Thoracic aorta (tissue), 2 donors: Measurements from ENCODE around the gene IL15RA. TPM values are rescaled to one million over a fixed set of nuclear protein-coding genes. Genes with fewer than 3 reads are reported as not detected.
A peak's percentile ranks its signal among the peaks of the same experiment; 100 is the strongest.
"Not testable (repeated sequence)": the region's sequence is repeated elsewhere in the genome, so short reads cannot be mapped to it uniquely, and the experiment has no call there.

Source experiments
- ATAC-seq: fragments of 150-250 bp; one replicate; pipeline ENCODE4 v1.8.0; 2017; ENCODE audit warnings: low read depth; ENCODE audit not compliant: insufficient number of reproducible peaks, low FRiP score
- DNase-seq: peaks from one replicate; pipeline ENCODE4 v3.0.0-alpha.2; 2020; ENCODE audit warnings: low spot score
- H3K27ac ChIP-seq, 2 donors: fragments of 200-600 bp; sonication (generic); 1 replicate in 1 of 2; 2 replicates in 1 of 2; pipeline ENCODE4 v1.5.1; 2016; ENCODE audit warnings: mild to moderate bottlenecking in 2 of 2, moderate library complexity in 2 of 2
- H3K27me3 ChIP-seq: fragments of 200-600 bp; sonication (generic); replicated peaks from 2 replicates; pipeline ENCODE4 v1.6.0; 2016; ENCODE audit warnings: mild to moderate bottlenecking; ENCODE audit not compliant: insufficient read depth
- H3K36me3 ChIP-seq: fragments of 200-600 bp; sonication (generic); one replicate; pipeline ENCODE4 v1.5.1; 2016
- H3K4me1 ChIP-seq, 2 donors: fragments of 200-600 bp; sonication (generic); 1 replicate in 1 of 2; 2 replicates in 1 of 2; pipeline versions ENCODE4 v1.5.1 to v1.6.0; 2016; ENCODE audit warnings: low read depth in 2 of 2, mild to moderate bottlenecking in 1 of 2; ENCODE audit not compliant: control insufficient read depth in 1 of 2
- H3K4me3 ChIP-seq: fragments of 200-600 bp; sonication (generic); 2 replicates; pipeline ENCODE4 v1.5.1; 2016; ENCODE audit warnings: mild to moderate bottlenecking
- H3K9me3 ChIP-seq: fragments of 200-600 bp; sonication (generic); 2 replicates; pipeline ENCODE4 v1.5.1; 2016
- CTCF ChIP-seq: fragments of 200-600 bp; sonication (generic); IDR thresholded peaks from one replicate; pipeline ENCODE4 v1.5.1; 2019; ENCODE audit warnings: antibody characterized with exemption
- total RNA-seq, 2 donors: library from RNA; depleted of rRNA; stranded (reverse); fragments of >200 nt; gene quantifications; one replicate each; pipeline versions ENCODE4 v1.1.0 to v1.2.3, GENCODE V29; 2016

IL15RA gene
- total RNA-seq, 2 donors from 2014 or later = 34.4 to 44.1 TPM

- no peak for ATAC-seq
- peaks cover 39 to 74% of the 10 kb centered on the region in 2 donors for H3K4me1 ChIP-seq
- H3K36me3 ChIP-seq = no peaks in the 10 kb centered on the region
- H3K9me3 ChIP-seq = no peaks in the 10 kb centered on the region
- H3K27me3 ChIP-seq = no peaks in the 10 kb centered on the region
- peak overlapping the region; percentile 97 to 99 for H3K27ac ChIP-seq
- no peak for TF ChIP-seq CTCF
- no peak overlapping the region for H3K4me3 ChIP-seq
- DNase-seq = no peak
These were observed 30.6 kb downstream of the IL15RA start for GRCh38 chr10:5946786-5947185.

- not testable (repeated sequence) for H3K27me3 ChIP-seq, ATAC-seq, H3K9me3 ChIP-seq, DNase-seq, H3K36me3 ChIP-seq
- H3K4me3 ChIP-seq = peak overlapping the region; percentile 64
- H3K4me1 ChIP-seq = peaks cover 39 to 74% of the 10 kb centered on the region in 2 donors
- peak overlapping the region; percentile 97 to 99 for H3K27ac ChIP-seq
These were observed 30.9 kb downstream of the IL15RA start for GRCh38 chr10:5946419-5946775.

- no peak for TF ChIP-seq CTCF
- H3K27me3 ChIP-seq = no peaks in the 10 kb centered on the region
- DNase-seq = no peak
- peaks cover 38 to 68% of the 10 kb centered on the region in 2 donors for H3K4me1 ChIP-seq
- H3K27ac ChIP-seq = peak overlapping the region; percentile 97 to 99
- H3K36me3 ChIP-seq = no peaks in the 10 kb centered on the region
- no peaks in the 10 kb centered on the region for H3K9me3 ChIP-seq
- H3K4me3 ChIP-seq = peak overlapping the region; percentile 64
- ATAC-seq = peak; percentile 58
These were observed 31.6 kb downstream of the IL15RA start for GRCh38 chr10:5945561-5946418.

GRCh38 chr10:5945190-5945509, 32.2 kb downstream of the IL15RA start:
- ATAC-seq (no peak), DNase-seq (no peak)
- Histone ChIP-seq H3K27me3 (no peaks in the 10 kb centered on the region), H3K9me3 (no peaks in the 10 kb centered on the region), H3K36me3 (no peaks in the 10 kb centered on the region), H3K4me3 (peak overlapping the region; percentile 64), H3K4me1 (peaks cover 34 to 63% of the 10 kb centered on the region in 2 donors), H3K27ac (peak overlapping the region; percentile 97 to 99)
- TF ChIP-seq CTCF = no peak

GRCh38 chr10:5944389-5945189, 32.8 kb downstream of the IL15RA start:
- H3K9me3 ChIP-seq = no peaks in the 10 kb centered on the region

More at GRCh38 chr10:5944389-5945189, 32.8 kb downstream of the IL15RA start:
- H3K27me3 ChIP-seq = no peaks in the 10 kb centered on the region
- H3K36me3 ChIP-seq = no peaks in the 10 kb centered on the region
- peak overlapping the region; percentile 64 for H3K4me3 ChIP-seq
- H3K27ac ChIP-seq = peak overlapping the region; percentile 97 to 99
- peaks cover 31 to 63% of the 10 kb centered on the region in 2 donors for H3K4me1 ChIP-seq
- ATAC-seq = peak; percentile 85
- peak; percentile 91 for DNase-seq
- no peak for TF ChIP-seq CTCF
